ENCODE results near the gene NCAM2. TPM values are rescaled to one million over a fixed set of nuclear protein-coding genes. Genes with fewer than 3 reads are reported as not detected.

NCAM2 gene
- total RNA-seq, 4 donors from 2014 or later = 1.1 to 3.9 (median 2.7) TPM

DNA sequence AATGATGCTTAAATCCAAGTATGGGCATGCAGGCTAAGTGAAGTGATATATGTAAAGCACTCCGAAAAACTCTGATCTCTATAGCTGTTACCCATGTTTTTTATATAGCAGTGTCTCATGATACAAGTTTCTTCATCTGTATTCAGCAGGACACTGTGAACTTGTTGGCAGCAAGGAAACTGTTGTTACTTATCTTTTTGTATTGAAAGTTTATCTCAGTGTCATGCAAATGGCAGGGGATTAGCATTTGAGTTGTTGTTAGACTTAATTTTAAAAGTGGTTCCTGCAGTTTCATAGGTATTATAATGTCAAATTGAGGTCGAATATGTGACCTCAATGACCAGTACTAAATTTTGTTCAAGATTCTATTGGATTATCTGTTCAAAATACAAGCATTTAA, 47.9 kb downstream of the NCAM2 start:
- TF ChIP-seq, protein P1, sequence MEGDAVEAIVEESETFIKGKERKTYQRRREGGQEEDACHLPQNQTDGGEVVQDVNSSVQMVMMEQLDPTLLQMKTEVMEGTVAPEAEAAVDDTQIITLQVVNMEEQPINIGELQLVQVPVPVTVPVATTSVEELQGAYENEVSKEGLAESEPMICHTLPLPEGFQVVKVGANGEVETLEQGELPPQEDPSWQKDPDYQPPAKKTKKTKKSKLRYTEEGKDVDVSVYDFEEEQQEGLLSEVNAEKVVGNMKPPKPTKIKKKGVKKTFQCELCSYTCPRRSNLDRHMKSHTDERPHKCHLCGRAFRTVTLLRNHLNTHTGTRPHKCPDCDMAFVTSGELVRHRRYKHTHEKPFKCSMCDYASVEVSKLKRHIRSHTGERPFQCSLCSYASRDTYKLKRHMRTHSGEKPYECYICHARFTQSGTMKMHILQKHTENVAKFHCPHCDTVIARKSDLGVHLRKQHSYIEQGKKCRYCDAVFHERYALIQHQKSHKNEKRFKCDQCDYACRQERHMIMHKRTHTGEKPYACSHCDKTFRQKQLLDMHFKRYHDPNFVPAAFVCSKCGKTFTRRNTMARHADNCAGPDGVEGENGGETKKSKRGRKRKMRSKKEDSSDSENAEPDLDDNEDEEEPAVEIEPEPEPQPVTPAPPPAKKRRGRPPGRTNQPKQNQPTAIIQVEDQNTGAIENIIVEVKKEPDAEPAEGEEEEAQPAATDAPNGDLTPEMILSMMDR (IDR thresholded peaks at IDR 0.05; ENCODE audit: low read depth) = no peak

DNA sequence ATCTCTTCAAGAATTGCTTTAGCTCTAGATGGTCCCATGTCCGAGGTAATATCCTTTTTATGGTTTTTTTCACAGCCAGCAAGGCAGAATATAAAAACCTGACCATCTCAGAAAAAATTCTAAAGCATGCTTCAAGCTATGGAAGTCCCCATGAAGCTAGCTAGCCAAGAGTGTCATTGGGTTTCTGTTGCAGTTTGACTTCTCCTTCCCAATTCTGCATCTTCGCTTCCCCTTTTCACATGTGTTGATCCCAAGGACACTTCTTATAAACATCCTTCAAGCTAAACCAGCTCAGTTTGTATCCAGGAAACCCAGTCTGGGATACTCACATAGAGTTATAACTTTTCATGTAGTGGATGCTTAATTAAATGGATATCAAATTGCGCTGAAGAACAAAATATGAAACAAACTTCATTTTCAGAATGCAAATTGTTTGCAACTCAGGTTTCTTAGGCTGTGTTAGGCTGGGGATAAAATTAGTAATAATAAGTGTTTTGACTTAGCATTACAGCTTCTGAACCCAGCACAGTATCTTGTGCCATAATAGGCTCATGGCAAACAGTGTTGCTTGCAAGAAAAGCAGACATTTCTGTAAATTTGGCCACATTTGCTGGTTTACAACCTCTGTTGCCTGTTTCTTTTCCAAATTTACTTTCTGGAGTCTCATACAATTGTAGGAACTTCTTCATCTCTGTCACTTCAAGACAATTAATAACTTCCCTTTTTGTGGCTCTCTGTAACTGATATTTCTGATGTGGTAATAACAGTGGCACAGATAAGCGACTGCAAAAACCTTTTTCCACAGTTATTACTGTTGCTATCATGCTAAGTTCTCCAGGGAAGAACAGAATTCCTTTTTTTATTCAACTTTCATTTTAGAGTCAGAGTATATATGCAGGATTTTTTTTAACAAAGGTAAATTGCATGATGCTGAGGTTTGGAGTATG, 53.2 kb downstream of the NCAM2 start:
- TF ChIP-seq, protein P1 (IDR thresholded peaks at IDR 0.05; ENCODE audit: low read depth) = no peak

DNA sequence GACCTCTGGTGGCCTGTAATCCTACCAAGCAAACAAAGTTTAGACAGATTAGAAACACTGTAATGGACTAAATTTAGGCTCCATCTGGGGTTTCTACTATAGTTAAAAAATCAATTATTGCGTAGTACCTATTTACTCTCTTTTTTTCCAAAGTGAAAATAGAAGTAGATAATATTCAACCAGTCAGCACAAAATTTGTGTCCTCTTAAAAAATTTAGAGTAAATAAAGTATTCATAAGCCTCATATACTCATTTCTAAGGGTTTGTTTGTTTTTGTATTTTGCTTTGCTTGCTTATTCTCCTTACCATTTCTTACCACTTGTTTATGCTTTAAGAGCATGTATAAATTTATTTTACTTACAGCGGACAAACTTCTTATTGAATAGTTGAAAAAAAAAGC, 54.5 kb downstream of the NCAM2 start:
- TF ChIP-seq, protein P1 (IDR thresholded peaks at IDR 0.05; ENCODE audit: low read depth) = no peak

DNA sequence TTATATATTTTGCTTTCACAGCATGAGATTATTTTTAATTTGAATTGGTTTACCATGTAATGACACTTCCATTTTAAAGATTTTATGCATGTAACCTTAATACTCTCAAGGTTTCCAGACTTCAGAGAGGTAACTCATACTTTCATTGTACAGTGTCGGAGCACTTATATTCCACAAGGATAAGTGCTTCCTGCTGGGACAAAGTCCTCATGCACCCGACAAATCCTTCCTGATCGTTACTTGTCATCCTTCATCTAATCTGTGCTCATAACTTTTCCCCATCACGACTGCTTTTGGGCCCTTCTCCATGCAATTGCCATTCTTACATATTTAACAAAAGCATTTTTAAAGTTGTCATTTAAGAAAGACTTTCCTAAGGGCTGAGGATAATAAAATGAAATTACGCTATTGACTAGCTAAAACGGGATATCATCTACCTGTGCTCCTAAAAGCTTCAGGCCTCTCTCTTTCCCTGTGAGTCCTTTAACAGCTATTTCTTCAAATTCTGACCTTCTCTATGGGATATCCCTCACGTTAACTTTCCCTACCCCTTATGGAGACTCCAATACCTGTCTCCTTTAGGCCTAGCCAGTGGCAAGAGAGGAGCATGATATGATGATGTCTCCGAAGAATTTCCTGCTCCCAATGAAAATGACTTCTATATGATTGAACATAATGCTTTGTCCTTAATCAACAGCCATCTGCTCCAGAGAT, 59.3 kb downstream of the NCAM2 start:
- TF ChIP-seq, protein P1 (IDR thresholded peaks at IDR 0.05; ENCODE audit: low read depth) = no peak

DNA sequence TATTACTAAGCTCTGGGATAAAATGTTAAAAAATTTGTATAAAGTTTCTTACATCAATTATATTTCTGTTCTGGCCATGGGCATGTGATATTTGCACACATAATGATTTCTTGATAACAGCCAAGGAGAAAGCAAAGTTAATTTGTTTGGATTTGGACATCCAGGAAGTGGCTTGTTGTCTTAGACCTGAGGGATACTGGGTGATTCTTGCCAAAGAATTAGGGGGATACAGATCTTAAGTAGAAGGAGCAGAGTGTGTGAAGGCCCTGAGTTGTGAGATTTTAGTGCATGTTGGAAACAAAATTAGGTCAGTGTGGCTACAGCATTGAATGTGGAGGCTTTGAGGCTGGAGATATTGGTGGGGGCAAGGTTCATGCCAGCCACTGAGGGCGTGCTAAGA, 65.6 kb downstream of the NCAM2 start:
- TF ChIP-seq, protein P1 (IDR thresholded peaks at IDR 0.05; ENCODE audit: low read depth) = no peak

DNA sequence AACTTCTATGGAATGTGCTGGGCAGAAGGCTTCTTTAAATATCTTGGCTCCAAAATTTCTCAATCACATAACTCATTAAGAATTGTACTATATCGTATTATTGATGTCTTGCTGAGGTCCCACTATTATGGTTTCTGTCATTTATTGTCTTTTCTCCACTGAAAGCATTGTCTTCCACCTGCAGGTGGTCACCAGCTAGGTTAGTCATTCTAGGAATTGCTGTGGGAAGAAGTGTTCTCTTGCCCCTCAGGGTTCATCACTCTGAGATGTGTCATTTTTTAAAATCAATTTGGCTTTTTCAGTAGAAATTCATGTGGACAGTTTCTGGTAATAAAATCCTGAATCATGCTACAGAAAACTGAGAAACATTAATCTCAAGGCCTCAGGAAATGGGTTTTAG, 66.1 kb downstream of the NCAM2 start:
- TF ChIP-seq, protein P1 (IDR thresholded peaks at IDR 0.05; ENCODE audit: low read depth) = no peak

DNA sequence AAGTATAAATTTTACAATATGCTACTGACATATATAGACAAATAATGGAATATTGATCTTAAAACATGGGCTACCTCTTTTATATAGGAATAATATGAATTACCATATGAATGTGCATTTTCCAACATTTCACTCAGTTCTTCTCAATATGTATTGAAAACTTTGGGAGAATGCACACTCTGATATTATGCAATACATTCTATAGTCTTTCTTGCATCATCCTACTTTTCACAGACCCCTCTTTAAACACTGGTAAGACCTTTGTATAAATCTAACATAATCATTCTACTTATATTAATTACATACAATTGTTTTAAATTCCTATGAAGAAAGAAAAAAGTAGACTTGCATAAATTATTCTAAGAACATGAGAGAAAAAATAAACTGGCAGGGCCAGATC, 69.2 kb downstream of the NCAM2 start:
- TF ChIP-seq, protein P1 (IDR thresholded peaks at IDR 0.05; ENCODE audit: low read depth) = no peak

Measured in subcutaneous adipose tissue (tissue), 4 donors.